T-helper 2 cell treated with Interferon-gamma antibody and Interleukin-4, amounts not matched to agents 100 ng/mL and 5 ng/mL, for 36 hours (primary cell): ENCODE data around the gene SLC25A36. TPM values are rescaled to one million over a fixed set of nuclear protein-coding genes. Genes with fewer than 3 reads are reported as not detected.

Experiments used
- total RNA-seq: library from RNA; stranded (reverse); gene quantifications from 2 replicates; pipeline ENCODE4 v1.2.3, GENCODE V29; 2022

Gene SLC25A36
- total RNA-seq, 1 donor from 2014 or later: 36.1 TPM

Other genes with a start within 250 kb of the SLC25A36 start
- not detected in 2 replicates for gene SPSB4, start 109.5 kb downstream of the SLC25A36 start, total RNA-seq